Ectodermal cell (in vitro differentiated cells): Measurements from ENCODE around the gene SMG5.

Source experiments
- H3K27ac ChIP-seq: 2 replicates; pipeline ENCODE4 v1.7.0; 2013; ENCODE audit warnings: mild to moderate bottlenecking, low read depth, low read length; ENCODE audit not compliant: insufficient read depth, poor library complexity, severe bottlenecking
- H3K27me3 ChIP-seq: 2 replicates; pipeline ENCODE4 v1.7.0; 2013; ENCODE audit warnings: mild to moderate bottlenecking, low read length; ENCODE audit not compliant: insufficient read depth, control insufficient read depth, poor library complexity, severe bottlenecking
- H3K36me3 ChIP-seq: one replicate; pipeline ENCODE4 v1.7.0; 2013; ENCODE audit warnings: low read length; ENCODE audit not compliant: control insufficient read depth, insufficient read depth
- H3K4me1 ChIP-seq: one replicate; pipeline ENCODE4 v1.7.0; 2013; ENCODE audit warnings: low read length; ENCODE audit not compliant: control insufficient read depth, insufficient read depth
- H3K4me3 ChIP-seq: 2 replicates; pipeline ENCODE4 v1.7.0; 2013; ENCODE audit warnings: low read depth, low read length, control low read depth; ENCODE audit not compliant: insufficient read depth
- H3K9me3 ChIP-seq: 2 replicates; pipeline ENCODE4 v1.7.0; 2013; ENCODE audit warnings: mild to moderate bottlenecking, low read length, moderate library complexity; ENCODE audit not compliant: control insufficient read depth
- WGBS, 2 experiments: methylation state at CpG; one replicate each; pipeline ENCODE4 v1.1.7; 2013; ENCODE audit warnings: missing lambda C conversion rate in 2 of 2; 5-methylcytosine and 5-hydroxymethylcytosine counted together

SMG5 gene

DNA sequence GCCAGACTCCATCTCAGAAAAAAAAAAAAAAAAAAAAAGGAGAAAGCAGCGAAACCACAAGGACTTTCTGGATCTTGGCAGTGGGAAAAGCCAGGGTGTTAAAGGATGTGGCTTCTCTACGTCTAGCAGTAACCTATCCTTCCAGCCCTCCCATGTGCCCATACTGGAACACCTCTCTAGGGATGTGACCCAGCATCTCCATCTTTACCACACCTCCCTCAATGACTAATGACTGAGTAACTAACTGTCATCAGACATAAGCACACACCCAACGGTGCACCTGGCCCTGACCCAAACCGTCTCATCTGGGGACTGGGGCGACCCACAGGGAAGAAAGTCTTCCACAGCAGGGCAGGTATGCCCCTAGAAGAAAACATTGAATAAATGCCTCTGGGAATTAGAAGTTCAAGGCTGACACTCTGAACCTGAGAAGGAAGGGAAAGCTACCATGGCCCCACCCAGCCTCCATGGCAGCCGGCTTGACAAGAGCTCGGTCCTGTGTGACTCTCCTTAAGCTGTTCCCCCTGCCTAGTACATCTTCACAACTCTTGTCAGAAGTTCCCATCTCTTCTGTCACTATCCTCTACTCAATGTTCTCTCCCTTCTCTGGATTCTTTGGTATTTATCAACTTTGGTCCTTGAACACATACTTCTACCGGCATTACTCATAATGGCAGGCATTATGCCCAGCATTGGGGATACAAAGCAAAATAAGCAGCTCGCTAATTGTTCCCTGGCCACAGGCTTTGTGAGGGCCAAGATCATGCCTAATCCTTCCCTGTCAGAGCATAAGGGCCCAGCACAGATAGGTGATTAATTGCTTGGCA is 20.0 kb downstream of the SMG5 start:
- WGBS, 2 experiments = 92 to 95% methylated on average over 9 of the region's 9 CpGs
- Histone ChIP-seq H3K27me3 (no peaks in the 10 kb centered on the region), H3K4me1 (no peaks in the 10 kb centered on the region), H3K27ac (no peak overlapping the region), H3K4me3 (no peak overlapping the region), H3K36me3 (peaks cover 71% of the 10 kb centered on the region), H3K9me3 (no peaks in the 10 kb centered on the region)

DNA sequence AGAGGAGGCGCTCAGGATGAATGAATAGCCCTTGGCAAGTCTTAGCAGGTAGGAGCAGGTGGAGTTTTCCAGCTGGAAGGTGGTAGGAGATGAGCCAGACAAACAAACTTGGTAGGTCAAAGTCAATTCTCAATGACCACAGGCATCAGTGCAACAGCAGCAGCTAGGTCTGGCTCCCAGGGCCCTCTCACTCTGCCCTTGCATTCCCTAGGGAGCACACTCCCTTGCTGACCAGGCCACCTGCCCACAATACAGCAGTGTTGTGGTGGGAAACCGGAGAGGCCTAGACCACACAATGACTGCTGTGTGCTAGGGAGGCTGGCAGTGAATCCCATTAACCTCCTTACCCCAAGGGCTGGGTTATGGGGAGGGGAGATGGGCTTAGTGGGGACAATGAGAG is 21.7 kb downstream of the SMG5 start:
- no peak overlapping the region for H3K4me3 ChIP-seq
- peaks cover 63% of the 10 kb centered on the region for H3K36me3 ChIP-seq
- H3K27ac ChIP-seq = no peak overlapping the region
- H3K27me3 ChIP-seq = no peaks in the 10 kb centered on the region
- H3K4me1 ChIP-seq = no peaks in the 10 kb centered on the region
- H3K9me3 ChIP-seq = no peaks in the 10 kb centered on the region
- WGBS, 2 experiments = 93 to 98% methylated on average over 2 of the region's 2 CpGs

DNA sequence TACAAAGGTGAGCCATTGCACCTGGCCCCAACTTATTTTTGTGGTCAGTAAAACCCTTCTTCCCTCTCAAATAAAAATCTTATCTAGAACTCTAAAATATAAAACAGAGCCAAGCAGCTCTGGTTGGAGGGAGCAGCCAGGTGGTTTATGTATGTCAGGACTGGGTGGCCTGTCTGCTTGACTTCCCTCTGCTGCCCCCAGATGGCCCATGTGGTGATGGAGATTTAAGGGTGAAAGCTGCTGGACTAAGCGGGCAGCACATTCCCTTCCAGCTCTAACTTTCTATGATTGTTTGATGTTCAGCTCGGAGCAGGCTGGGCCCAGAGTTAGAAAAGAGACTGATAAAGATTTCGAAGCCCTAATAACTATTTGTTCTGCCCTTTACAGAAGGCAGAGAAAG is 22.8 kb downstream of the SMG5 start:
- no peak overlapping the region for H3K4me3 ChIP-seq
- peaks cover 57% of the 10 kb centered on the region for H3K36me3 ChIP-seq
- no peaks in the 10 kb centered on the region for H3K27me3 ChIP-seq
- WGBS, 2 experiments = 93 to 98% methylated on average over 3 of the region's 3 CpGs
- no peak overlapping the region for H3K27ac ChIP-seq
- H3K4me1 ChIP-seq = no peaks in the 10 kb centered on the region
- no peaks in the 10 kb centered on the region for H3K9me3 ChIP-seq

DNA sequence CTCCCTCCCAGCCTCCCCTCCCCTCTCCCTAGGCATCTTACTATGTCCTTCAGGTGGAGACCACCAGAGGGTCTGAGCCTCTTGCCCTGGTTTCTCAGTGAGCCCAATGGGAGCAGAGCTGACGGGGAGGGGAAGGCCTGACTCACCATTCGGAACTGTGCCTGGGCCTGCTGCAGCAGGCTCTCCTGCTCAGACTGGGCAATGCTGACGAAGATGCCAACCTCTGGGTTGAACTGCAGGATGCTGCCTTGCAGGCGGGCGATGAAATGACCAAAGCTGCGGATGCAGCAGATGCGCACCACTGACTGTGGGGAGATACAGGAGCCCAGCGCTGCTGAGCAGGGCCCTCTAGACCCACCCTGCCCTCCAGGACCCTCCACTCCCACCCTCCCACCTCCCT is 23.8 kb downstream of the SMG5 start:
- Histone ChIP-seq H3K27me3 (no peaks in the 10 kb centered on the region), H3K36me3 (peaks cover 56% of the 10 kb centered on the region), H3K4me1 (no peaks in the 10 kb centered on the region), H3K9me3 (no peaks in the 10 kb centered on the region), H3K4me3 (no peak overlapping the region), H3K27ac (no peak overlapping the region)
- WGBS, 2 experiments = 95% methylated on average over 8 of the region's 8 CpGs

DNA sequence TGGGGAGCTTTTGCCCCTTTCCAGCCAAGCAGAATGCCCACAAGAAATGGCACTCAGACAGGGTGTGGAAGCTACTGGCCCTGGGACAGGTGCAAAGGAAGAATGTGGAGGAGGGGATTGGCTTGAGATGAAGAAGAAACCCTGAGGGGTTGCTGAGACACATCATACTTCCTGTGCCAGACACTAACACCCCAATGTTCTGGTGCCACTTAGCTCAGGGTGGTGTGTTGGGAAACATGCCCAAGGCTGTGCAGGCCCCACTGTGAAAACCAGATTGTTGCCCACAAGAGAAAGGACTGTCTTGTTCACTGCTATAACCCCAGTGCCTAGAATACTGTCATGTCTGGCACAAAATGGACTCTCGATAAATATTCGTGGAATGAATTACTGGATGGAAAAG is 24.9 kb downstream of the SMG5 start:
- no peaks in the 10 kb centered on the region for H3K27me3 ChIP-seq
- no peak overlapping the region for H3K4me3 ChIP-seq
- H3K36me3 ChIP-seq = peaks cover 58% of the 10 kb centered on the region
- WGBS, 2 experiments = 96 to 98% methylated on average over 2 of the region's 2 CpGs
- H3K4me1 ChIP-seq = no peaks in the 10 kb centered on the region
- H3K27ac ChIP-seq = no peak overlapping the region
- H3K9me3 ChIP-seq = no peaks in the 10 kb centered on the region

DNA sequence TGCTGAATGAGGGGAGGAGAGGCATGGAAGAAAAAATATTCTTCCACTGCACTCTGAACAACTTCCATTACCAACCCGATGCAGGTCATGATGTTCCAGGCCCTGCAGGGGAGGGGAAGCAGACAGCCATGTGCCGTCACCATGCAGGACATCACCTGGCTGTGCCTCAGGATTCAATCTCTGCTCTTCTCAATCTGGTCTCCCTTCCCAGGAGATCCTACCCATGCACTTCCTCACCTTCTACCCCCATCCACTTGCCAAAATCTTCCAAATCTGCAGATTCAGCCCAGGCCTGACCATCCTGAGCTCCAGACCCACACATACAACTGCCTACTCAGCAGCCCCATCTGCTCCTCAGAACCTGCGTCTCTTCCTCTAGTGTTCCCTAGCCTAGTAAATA is 29.0 kb downstream of the SMG5 start:
- WGBS, 2 experiments = 95 to 97% methylated on average over 3 of the region's 3 CpGs
- Histone ChIP-seq H3K27me3 (no peaks in the 10 kb centered on the region), H3K27ac (no peak overlapping the region), H3K4me3 (no peak overlapping the region), H3K36me3 (peaks cover 57% of the 10 kb centered on the region), H3K4me1 (no peaks in the 10 kb centered on the region), H3K9me3 (no peaks in the 10 kb centered on the region)

DNA sequence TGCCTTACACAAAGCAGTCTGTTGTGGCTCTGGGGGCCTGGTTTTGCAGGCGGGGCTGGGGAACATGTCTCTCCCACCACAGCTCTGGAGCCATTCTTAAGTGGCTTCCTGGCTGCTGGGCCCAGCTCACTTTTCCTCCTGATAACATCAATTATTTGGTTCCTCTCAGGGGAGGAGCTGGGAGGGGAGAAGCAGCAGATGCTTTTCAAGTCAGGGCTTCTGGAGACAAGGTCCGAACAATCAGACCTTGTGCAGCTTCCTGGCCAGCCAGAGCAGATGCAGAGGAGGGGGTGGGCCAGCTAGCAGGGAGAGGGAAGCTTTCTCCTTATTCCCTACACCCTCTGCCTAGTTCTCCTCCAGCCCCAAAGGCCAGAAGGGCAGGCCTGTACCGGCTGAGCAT is 31.1 kb downstream of the SMG5 start:
- Histone ChIP-seq H3K4me3 (no peak overlapping the region), H3K9me3 (no peaks in the 10 kb centered on the region), H3K27ac (no peak overlapping the region), H3K4me1 (peaks cover 15% of the 10 kb centered on the region), H3K27me3 (no peaks in the 10 kb centered on the region), H3K36me3 (peaks cover 45% of the 10 kb centered on the region)
- 97 to 98% methylated on average over 3 of the region's 3 CpGs for WGBS, 2 experiments

DNA sequence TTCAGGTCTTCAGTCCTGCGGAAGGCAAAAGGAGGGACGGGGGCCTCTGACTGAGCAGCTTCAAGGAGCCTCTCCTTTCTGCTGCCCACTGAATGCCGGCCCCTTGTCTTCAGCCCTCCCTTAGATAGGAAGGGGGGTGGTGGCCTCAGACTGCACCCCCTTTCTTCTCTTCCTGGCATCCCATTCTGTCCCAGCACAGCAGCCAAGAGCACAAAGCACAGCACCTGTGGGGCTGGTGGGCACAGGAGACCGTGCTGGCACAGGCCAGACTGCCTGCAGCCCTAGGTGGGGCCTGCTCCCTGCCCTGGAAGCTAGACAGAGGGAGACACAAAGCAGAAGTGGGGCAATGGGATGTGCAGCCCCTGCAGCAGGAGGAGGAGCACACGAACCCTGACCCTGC is 33.0 kb downstream of the SMG5 start:
- WGBS, 2 experiments = 92 to 95% methylated on average over 5 of the region's 5 CpGs
- Histone ChIP-seq H3K27ac (no peak overlapping the region), H3K36me3 (peaks cover 40% of the 10 kb centered on the region), H3K27me3 (peaks cover 11% of the 10 kb centered on the region), H3K4me1 (peaks cover 15% of the 10 kb centered on the region), H3K9me3 (no peaks in the 10 kb centered on the region), H3K4me3 (no peak overlapping the region)

DNA sequence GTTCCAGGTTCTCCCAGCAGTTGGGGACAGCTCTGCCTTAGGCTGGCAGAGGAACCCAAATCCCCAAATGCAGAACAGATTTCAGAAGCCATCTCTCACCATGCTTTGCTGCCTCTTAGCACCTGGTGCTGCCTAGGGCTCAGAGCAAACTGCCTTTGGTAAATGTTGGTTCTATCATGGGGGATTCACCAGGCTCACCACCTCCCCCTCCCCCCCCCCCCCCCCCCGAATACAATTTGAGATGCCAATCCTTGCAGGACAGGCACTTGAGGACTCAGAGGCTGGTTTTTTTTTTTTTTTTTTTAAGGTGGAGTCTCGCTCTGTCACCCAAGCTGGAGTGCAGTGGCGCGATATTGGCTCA is 34.3 kb downstream of the SMG5 start:
- peaks cover 30% of the 10 kb centered on the region for H3K36me3 ChIP-seq
- H3K9me3 ChIP-seq = no peaks in the 10 kb centered on the region
- WGBS, 2 experiments = 91 to 97% methylated on average over 3 of the region's 4 CpGs
- peaks cover 11% of the 10 kb centered on the region for H3K27me3 ChIP-seq
- H3K27ac ChIP-seq = no peak overlapping the region
- peaks cover 15% of the 10 kb centered on the region for H3K4me1 ChIP-seq
- no peak overlapping the region for H3K4me3 ChIP-seq

DNA sequence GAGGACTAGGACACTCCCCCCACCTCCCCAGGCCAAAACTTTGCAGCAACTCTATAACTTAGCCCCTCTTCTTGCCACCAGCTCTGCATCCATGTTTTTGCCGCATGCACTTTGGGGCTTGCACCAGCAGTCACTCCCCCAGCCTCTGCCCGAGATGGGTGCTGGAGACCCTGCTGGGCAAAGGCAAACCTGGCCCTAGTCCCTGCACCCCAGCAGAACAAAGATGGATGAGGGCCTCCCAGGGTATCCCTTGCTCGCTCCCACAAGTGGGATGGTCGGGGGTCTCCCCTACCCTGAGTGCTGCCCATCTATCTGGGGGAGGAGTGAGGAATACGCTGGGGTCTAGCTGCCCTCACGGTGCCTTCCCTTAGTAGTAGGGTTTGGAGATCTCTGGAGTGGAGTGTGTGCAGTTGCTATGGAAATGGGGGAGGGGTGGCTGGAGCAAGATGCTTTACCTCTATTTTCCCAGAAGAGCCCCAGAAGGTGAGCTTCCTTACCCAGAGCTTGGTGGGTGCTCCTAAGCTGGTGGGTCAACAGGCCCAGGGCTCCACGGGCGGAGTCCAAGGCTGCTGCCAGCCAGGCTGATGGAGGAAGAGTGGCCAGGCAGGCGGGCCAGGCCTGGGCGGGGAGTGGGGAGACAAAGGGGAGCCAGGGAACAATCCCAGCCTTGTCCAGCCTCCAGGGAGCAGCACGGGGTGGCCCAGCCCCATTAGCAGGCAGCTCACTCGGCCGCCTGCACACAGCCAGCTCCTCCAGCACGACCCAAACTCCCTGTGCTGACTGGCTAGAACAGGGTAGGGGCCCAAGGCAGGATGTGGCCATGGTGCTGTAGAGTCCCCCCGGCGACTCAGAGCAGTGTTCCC is 34.9 kb downstream of the SMG5 start, which contains the start of gene PAQR6:
PAQR6 (minus strand) TSS at position 597 of the 863 bp plus-strand sequence. CDS start 1,325 bp downstream, outside the sequence.
- Histone ChIP-seq H3K27ac (no peak within 1 kb of the TSS), H3K4me3 (no peak within 1 kb of the TSS), H3K4me1 (peaks cover 15% of the 10 kb centered on the region), H3K27me3 (peaks cover 11% of the 10 kb centered on the region), H3K36me3 (peaks cover 24% of the 10 kb centered on the region), H3K9me3 (no peaks in the 10 kb centered on the region)
- WGBS, 2 experiments = 74 to 77% methylated on average over 16 of the region's 16 CpGs
